Measurements from ENCODE around the gene MTCL1. TPM values are rescaled to one million over a fixed set of nuclear protein-coding genes. Genes with fewer than 3 reads are reported as not detected.

MTCL1 gene
- total RNA-seq, 1 experiment from 2014 or later: 11.6 TPM

DNA sequence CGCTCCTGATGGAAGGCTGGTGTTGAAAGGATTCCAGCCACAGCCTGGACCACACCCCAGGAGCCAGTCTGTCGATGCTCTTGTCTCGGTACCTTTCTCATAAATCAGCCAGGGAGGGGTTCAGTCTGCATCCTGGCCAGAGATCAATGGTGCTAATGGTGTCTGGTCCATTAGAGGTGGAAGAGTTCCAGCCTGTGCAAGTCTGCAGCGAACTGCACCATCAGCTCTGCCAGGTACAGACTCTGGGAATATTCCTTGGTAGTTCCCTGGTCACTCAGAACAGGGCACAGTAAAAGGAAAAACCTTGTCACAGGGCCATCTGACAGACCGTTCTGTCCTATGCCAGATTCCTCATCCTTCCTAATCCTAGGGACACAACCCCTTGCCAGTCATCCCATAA, 164.3 kb downstream of the MTCL1 start:
- H3K4me3 Mint-ChIP-seq (ENCODE audit: unreplicated experiment): no peak overlapping the region
- ChIA-PET POLR2A (interaction anchor here (0.6 to 1.4 kb wide), 2 partner anchors 11 to 694 kb away, joined by 3 to 6 read pairs; no protein-coding TSS in a partner anchor), CTCF (interaction anchor here (0.6 kb wide), 1 partner anchor 208 kb away, joined by 3 read pairs; no protein-coding TSS in a partner anchor)
- peaks cover 18% of the 10 kb centered on the region for H3K4me1 Mint-ChIP-seq (ENCODE audit: insufficient read depth, unreplicated experiment)
- no TSS peak for BruUV-seq (replicated peaks)
- no peak for DNase-seq (ENCODE audit: unreplicated experiment)
- no peak overlapping the region for H3K27ac Mint-ChIP-seq (ENCODE audit: low read depth, unreplicated experiment)
- no peaks in the 10 kb centered on the region for H3K9me3 Mint-ChIP-seq (ENCODE audit: unreplicated experiment)
- intact Hi-C loops (cut with micrococcal nuclease): no loop called here
- TF ChIP-seq, protein P1, sequence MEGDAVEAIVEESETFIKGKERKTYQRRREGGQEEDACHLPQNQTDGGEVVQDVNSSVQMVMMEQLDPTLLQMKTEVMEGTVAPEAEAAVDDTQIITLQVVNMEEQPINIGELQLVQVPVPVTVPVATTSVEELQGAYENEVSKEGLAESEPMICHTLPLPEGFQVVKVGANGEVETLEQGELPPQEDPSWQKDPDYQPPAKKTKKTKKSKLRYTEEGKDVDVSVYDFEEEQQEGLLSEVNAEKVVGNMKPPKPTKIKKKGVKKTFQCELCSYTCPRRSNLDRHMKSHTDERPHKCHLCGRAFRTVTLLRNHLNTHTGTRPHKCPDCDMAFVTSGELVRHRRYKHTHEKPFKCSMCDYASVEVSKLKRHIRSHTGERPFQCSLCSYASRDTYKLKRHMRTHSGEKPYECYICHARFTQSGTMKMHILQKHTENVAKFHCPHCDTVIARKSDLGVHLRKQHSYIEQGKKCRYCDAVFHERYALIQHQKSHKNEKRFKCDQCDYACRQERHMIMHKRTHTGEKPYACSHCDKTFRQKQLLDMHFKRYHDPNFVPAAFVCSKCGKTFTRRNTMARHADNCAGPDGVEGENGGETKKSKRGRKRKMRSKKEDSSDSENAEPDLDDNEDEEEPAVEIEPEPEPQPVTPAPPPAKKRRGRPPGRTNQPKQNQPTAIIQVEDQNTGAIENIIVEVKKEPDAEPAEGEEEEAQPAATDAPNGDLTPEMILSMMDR (IDR thresholded peaks at IDR 0.05; ENCODE audit: unreplicated experiment): no peak
- no peaks in the 10 kb centered on the region for H3K36me3 Mint-ChIP-seq (ENCODE audit: insufficient read depth, unreplicated experiment)
- H3K27me3 Mint-ChIP-seq (ENCODE audit: insufficient read depth, unreplicated experiment): no peaks in the 10 kb centered on the region

DNA sequence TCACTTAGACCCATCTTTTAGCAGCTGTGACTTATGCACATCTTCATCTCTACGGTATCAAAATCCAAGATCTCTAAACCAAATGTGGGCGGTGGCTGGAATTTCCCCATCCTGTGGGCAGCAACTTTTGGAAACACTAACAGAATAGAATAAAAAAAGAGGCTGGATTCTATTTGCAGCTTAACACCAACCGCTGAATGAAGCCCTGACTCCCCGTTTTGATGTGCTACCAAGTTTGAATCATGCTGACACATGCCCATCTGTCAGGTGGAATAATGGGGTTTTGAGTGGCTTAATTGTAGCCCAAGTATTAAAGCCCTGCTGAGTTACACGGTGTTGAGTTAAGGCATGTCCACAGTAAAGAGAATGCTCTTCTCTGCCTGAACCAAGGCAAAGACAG, 165.2 kb downstream of the MTCL1 start:
- peak; percentile 8 for DNase-seq (ENCODE audit: unreplicated experiment)
- ChIA-PET CTCF (interaction anchor here (0.7 kb wide), 2 partner anchors 53 to 70 kb away, joined by 3 to 4 read pairs; no protein-coding TSS in a partner anchor), POLR2A (interaction anchor here (0.6 to 1.9 kb wide), 6 partner anchors 11 to 469 kb away, joined by 3 to 8 read pairs (median 4); no protein-coding TSS in a partner anchor)
- Mint-ChIP-seq H3K4me1 (ENCODE audit: insufficient read depth, unreplicated experiment) (peaks cover 18% of the 10 kb centered on the region), H3K36me3 (ENCODE audit: insufficient read depth, unreplicated experiment) (no peaks in the 10 kb centered on the region), H3K4me3 (ENCODE audit: unreplicated experiment) (no peak overlapping the region), H3K9me3 (ENCODE audit: unreplicated experiment) (no peaks in the 10 kb centered on the region), H3K27ac (ENCODE audit: low read depth, unreplicated experiment) (no peak overlapping the region), H3K27me3 (ENCODE audit: insufficient read depth, unreplicated experiment) (no peaks in the 10 kb centered on the region)
- intact Hi-C loops (cut with micrococcal nuclease): no loop called here
- no TSS peak for BruUV-seq (replicated peaks)
- TF ChIP-seq, protein P1 (IDR thresholded peaks at IDR 0.05; ENCODE audit: unreplicated experiment): no peak

DNA sequence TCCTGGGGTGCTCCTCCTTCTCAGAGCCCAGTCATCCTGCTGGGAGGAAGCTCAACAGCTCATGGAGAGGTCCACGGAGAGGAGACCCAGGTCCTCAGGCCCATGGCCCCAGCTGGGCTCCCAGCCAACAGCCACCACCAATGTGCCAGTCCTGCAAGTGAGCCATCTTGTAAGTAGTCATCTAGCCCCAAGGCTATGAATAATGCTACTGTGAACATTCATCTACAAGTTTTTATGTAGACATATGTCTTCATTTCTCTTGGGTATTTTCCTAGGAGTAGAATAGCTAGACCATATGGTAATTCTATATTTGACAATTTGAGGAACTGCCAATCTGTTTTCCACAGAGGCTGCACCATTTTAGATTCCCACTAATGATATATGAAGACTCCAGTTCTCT, 166.1 kb downstream of the MTCL1 start:
- no peak overlapping the region for H3K27ac Mint-ChIP-seq (ENCODE audit: low read depth, unreplicated experiment)
- no peaks in the 10 kb centered on the region for H3K9me3 Mint-ChIP-seq (ENCODE audit: unreplicated experiment)
- CTCF ChIA-PET: no interaction called here
- POLR2A ChIA-PET: interaction anchor here (0.9 to 1.9 kb wide), 2 partner anchors 20 to 26 kb away, joined by 3 to 8 read pairs; no protein-coding TSS in a partner anchor
- H3K4me3 Mint-ChIP-seq (ENCODE audit: unreplicated experiment): no peak overlapping the region
- no peaks in the 10 kb centered on the region for H3K27me3 Mint-ChIP-seq (ENCODE audit: insufficient read depth, unreplicated experiment)
- TF ChIP-seq, protein P1 (IDR thresholded peaks at IDR 0.05; ENCODE audit: unreplicated experiment): no peak
- peaks cover 18% of the 10 kb centered on the region for H3K4me1 Mint-ChIP-seq (ENCODE audit: insufficient read depth, unreplicated experiment)
- no TSS peak for BruUV-seq (replicated peaks)
- intact Hi-C loops (cut with micrococcal nuclease): no loop called here
- H3K36me3 Mint-ChIP-seq (ENCODE audit: insufficient read depth, unreplicated experiment): no peaks in the 10 kb centered on the region
- DNase-seq (ENCODE audit: unreplicated experiment): peak; percentile 53

DNA sequence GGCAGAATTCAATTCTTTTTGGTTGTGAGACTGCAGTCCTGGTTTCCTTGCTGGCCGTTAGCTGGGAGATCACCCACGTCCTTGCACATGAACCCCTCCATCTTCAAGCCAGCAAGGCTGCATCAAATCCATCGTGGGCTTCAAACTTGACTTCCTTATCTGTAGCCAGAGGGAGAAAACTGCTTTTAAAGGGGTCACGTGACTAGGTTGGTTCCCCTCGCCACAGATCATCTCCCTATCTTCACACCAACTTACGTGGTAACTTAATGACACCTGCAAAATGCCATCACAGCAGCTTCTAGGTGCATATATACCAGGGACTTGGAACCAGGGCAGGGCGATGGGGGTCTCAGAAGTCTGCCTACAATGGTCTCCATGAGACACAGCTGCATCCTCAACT, 169.5 kb downstream of the MTCL1 start:
- BruUV-seq (replicated peaks): no TSS peak
- DNase-seq (ENCODE audit: unreplicated experiment): no peak
- intact Hi-C loops (cut with micrococcal nuclease): no loop called here
- H3K27ac Mint-ChIP-seq (ENCODE audit: low read depth, unreplicated experiment): no peak overlapping the region
- TF ChIP-seq, protein P1 (IDR thresholded peaks at IDR 0.05; ENCODE audit: unreplicated experiment): no peak
- peaks cover 18% of the 10 kb centered on the region for H3K4me1 Mint-ChIP-seq (ENCODE audit: insufficient read depth, unreplicated experiment)
- H3K4me3 Mint-ChIP-seq (ENCODE audit: unreplicated experiment): no peak overlapping the region
- no peaks in the 10 kb centered on the region for H3K36me3 Mint-ChIP-seq (ENCODE audit: insufficient read depth, unreplicated experiment)
- H3K9me3 Mint-ChIP-seq (ENCODE audit: unreplicated experiment): no peaks in the 10 kb centered on the region
- ChIA-PET CTCF (interaction anchor here (0.7 kb wide), 1 partner anchor 44 kb away, joined by 3 read pairs; no protein-coding TSS in a partner anchor), POLR2A (no interaction called here)
- H3K27me3 Mint-ChIP-seq (ENCODE audit: insufficient read depth, unreplicated experiment): no peaks in the 10 kb centered on the region
